IMR-90 (cell line): ENCODE results near the gene C16orf87. TPM values are rescaled to one million over a fixed set of nuclear protein-coding genes. Genes with fewer than 3 reads are reported as not detected.

Source experiments
- ATAC-seq: fragments of 200-7000 bp; cut with Tn5 transposase; 2 replicates; pipeline ENCODE4 v1.9.1; 2020; ENCODE audit warnings: low read depth, mild to moderate bottlenecking, moderate library complexity
- BruUV-seq: library from RNA; stranded (reverse); fragments of 400-500 nt; replicated peaks from 2 replicates; lab custom pipeline; 2021; lab: Mats Ljungman, UMichigan
- CTCF ChIA-PET: fragments of 300-600 bp; formaldehyde crosslinking; extraction: SDS; loops from one replicate; lab custom pipeline; 2021; ENCODE audit warnings: antibody characterized with exemption; lab: Yijun Ruan, JAX
- POLR2A ChIA-PET: fragments of 300-600 bp; sonication (Branson Sonifier 250); formaldehyde crosslinking; loops from one replicate; lab custom pipeline; 2022; ENCODE audit warnings: antibody characterized with exemption; ENCODE audit not compliant: unreplicated experiment; lab: Charles Lee
- DNase-seq: peaks from one replicate; pipeline ENCODE4 v3.0.0; 2013
- H2AFZ ChIP-seq: replicated peaks from 2 replicates; pipeline ENCODE3; 2013; ENCODE audit warnings: low read length, mild to moderate bottlenecking; ENCODE audit not compliant: poor library complexity
- H2AK5ac ChIP-seq: 2 replicates; pipeline ENCODE4 v1.6.1; 2013; ENCODE audit warnings: low read depth, low read length, inconsistent platforms
- H2AK9ac ChIP-seq: replicated peaks from 2 replicates; pipeline ENCODE3; 2013; ENCODE audit warnings: mild to moderate bottlenecking, low read depth, low read length, moderate library complexity; ENCODE audit not compliant: poor library complexity
- H2BK120ac ChIP-seq: 2 replicates; pipeline ENCODE4 v1.6.1; 2013; ENCODE audit warnings: low read depth, low read length, inconsistent platforms
- H2BK15ac ChIP-seq: 3 replicates; pipeline ENCODE4 v1.6.1; 2013; ENCODE audit warnings: low read depth, low read length, inconsistent platforms
- H2BK20ac ChIP-seq: 2 replicates; pipeline ENCODE4 v1.6.1; 2013; ENCODE audit warnings: low read depth, mild to moderate bottlenecking, inconsistent platforms, low read length, moderate library complexity
- H2BK5ac ChIP-seq: 2 replicates; pipeline ENCODE4 v1.6.1; 2013; ENCODE audit warnings: mild to moderate bottlenecking, low read depth, low read length, inconsistent platforms; ENCODE audit not compliant: poor library complexity, severe bottlenecking
- H3K14ac ChIP-seq: replicated peaks from 2 replicates; pipeline ENCODE4 v1.6.1; 2013; ENCODE audit warnings: low read depth, low read length, inconsistent platforms
- H3K18ac ChIP-seq: 2 replicates; pipeline ENCODE4 v1.6.1; 2013; ENCODE audit warnings: low read depth, low read length, control low read depth
- H3K23ac ChIP-seq: 2 replicates; pipeline ENCODE4 v1.6.1; 2013; ENCODE audit warnings: low read depth, low read length, inconsistent platforms
- H3K27ac ChIP-seq: 2 replicates; pipeline ENCODE4 v1.5.1; 2013; ENCODE audit warnings: mild to moderate bottlenecking, control low read depth, low read length; ENCODE audit not compliant: insufficient read depth
- H3K27me3 ChIP-seq: 2 replicates; pipeline ENCODE4 v1.6.1; 2013; ENCODE audit warnings: low read length; ENCODE audit not compliant: control insufficient read depth, insufficient read depth
- H3K36me3 ChIP-seq: 2 replicates; pipeline ENCODE4 v1.6.1; 2013; ENCODE audit warnings: low read length, mixed read lengths; ENCODE audit not compliant: control insufficient read depth, insufficient read depth
- H3K4ac ChIP-seq: 2 replicates; pipeline ENCODE4 v1.6.1; 2013; ENCODE audit warnings: low read depth, low read length, inconsistent platforms
- H3K4me1 ChIP-seq: 2 replicates; pipeline ENCODE4 v1.6.1; 2013; ENCODE audit warnings: low read length, mixed read lengths; ENCODE audit not compliant: control insufficient read depth, insufficient read depth
- H3K4me2 ChIP-seq: 2 replicates; pipeline ENCODE4 v1.6.1; 2013; ENCODE audit warnings: low read depth, mild to moderate bottlenecking, control low read depth, low read length, moderate library complexity
- H3K4me3 ChIP-seq: 2 replicates; pipeline ENCODE4 v1.5.1; 2013; ENCODE audit warnings: low read depth, mild to moderate bottlenecking, control low read depth, low read length, moderate library complexity; ENCODE audit not compliant: insufficient read depth
- H3K56ac ChIP-seq: 2 replicates; pipeline ENCODE4 v1.6.1; 2013; ENCODE audit warnings: low read length, inconsistent platforms; ENCODE audit not compliant: insufficient read depth; ENCODE audit errors: extremely low read depth
- H3K79me1 ChIP-seq, 2 experiments: 2 replicates each; pipeline ENCODE4 v1.6.1; 2013; ENCODE audit warnings: low read length in 2 of 2, inconsistent platforms in 1 of 2, low read depth in 1 of 2
- H3K9ac ChIP-seq: 2 replicates; pipeline ENCODE4 v1.6.1; 2013; ENCODE audit warnings: low read depth, low read length, control low read depth
- H3K9me1 ChIP-seq: 2 replicates; pipeline ENCODE4 v1.6.1; 2013; ENCODE audit warnings: low read length, inconsistent platforms; ENCODE audit not compliant: insufficient read depth
- H3K9me3 ChIP-seq: 2 replicates; pipeline ENCODE4 v1.6.1; 2013; ENCODE audit warnings: low read length; ENCODE audit not compliant: control insufficient read depth, insufficient read depth
- H4K20me1 ChIP-seq: 2 replicates; pipeline ENCODE4 v1.6.1; 2013; ENCODE audit warnings: low read length, inconsistent platforms; ENCODE audit not compliant: insufficient read depth
- H4K5ac ChIP-seq: 2 replicates; pipeline ENCODE4 v1.6.1; 2013; ENCODE audit warnings: mild to moderate bottlenecking, low read depth, low read length, control low read depth
- H4K8ac ChIP-seq, 2 experiments: 2 replicates each; pipeline ENCODE4 v1.6.1; 2013; ENCODE audit warnings: low read depth in 2 of 2, low read length in 2 of 2, control low read depth in 1 of 2, inconsistent platforms in 1 of 2
- H4K91ac ChIP-seq: 2 replicates; pipeline ENCODE4 v1.6.1; 2013; ENCODE audit warnings: low read depth, low read length, inconsistent platforms; ENCODE audit not compliant: insufficient read depth
- BHLHE40 ChIP-seq: fragments of 150-350 bp; IDR thresholded peaks from 2 replicates; pipeline ENCODE4 v1.6.1; 2016; ENCODE audit warnings: mild to moderate bottlenecking, low read depth, low read length
- CEBPB ChIP-seq: IDR thresholded peaks from 2 replicates; pipeline ENCODE4 v1.6.1; 2012; ENCODE audit warnings: low read depth, low read length, improper control_type of control experiment
- FOS ChIP-seq: fragments of 150-350 bp; IDR thresholded peaks from 2 replicates; pipeline ENCODE4 v1.6.1; 2016; ENCODE audit warnings: low read depth, low read length
- MAZ ChIP-seq: IDR thresholded peaks from 2 replicates; pipeline ENCODE4 v1.6.1; 2012; ENCODE audit warnings: low read depth, mild to moderate bottlenecking, low read length, improper control_type of control experiment, moderate library complexity, borderline replicate concordance
- MXI1 ChIP-seq: IDR thresholded peaks from 2 replicates; pipeline ENCODE4 v1.6.1; 2012; ENCODE audit warnings: low read depth, mild to moderate bottlenecking, low read length, moderate library complexity, borderline replicate concordance
- NFE2L2 ChIP-seq: fragments of 150-350 bp; IDR thresholded peaks from 2 replicates; pipeline ENCODE4 v1.6.1; 2016; ENCODE audit warnings: low read depth, mild to moderate bottlenecking, low read length
- POLR2A ChIP-seq: IDR thresholded peaks from 2 replicates; pipeline ENCODE4 v1.6.1; 2012; ENCODE audit warnings: mild to moderate bottlenecking, low read depth, low read length
- SMC3 ChIP-seq: fragments of 150-350 bp; IDR thresholded peaks from 2 replicates; pipeline ENCODE4 v1.6.1; 2016; ENCODE audit warnings: low read depth, mild to moderate bottlenecking, antibody characterized with exemption, low read length, moderate library complexity
- WGBS, 2 experiments: methylation state at CpG; one replicate each; pipeline versions ENCODE4 v1.1.5 to v1.1.7; 2013; ENCODE audit warnings: missing lambda C conversion rate in 2 of 2; ENCODE audit not compliant: insufficient read length in 1 of 2; ENCODE audit errors: extremely low coverage in 2 of 2; 5-methylcytosine and 5-hydroxymethylcytosine counted together
- dilution Hi-C: fragments of 300-500 bp; cut with HindIII; formaldehyde crosslinking; loops from one replicate; pipeline ENCODE4 v1.14.3; 2018; ENCODE audit warnings: low sequenced_read_pairs; ENCODE audit not compliant: unreplicated experiment
- in situ Hi-C: fragments of 300-500 bp; cut with MboI; formaldehyde crosslinking; loops from 3 replicates; pipeline ENCODE4 v1.14.3; 2019; ENCODE audit warnings: low sequenced_read_pairs, inconsistent platforms, mixed read lengths
- intact Hi-C: fragments of 100-400 bp; cut with micrococcal nuclease; formaldehyde crosslinking; loops from 2 replicates; pipeline ENCODE4 v1.10.0; 2022
- polyA plus RNA-seq, 3 experiments: library from polyadenylated mRNA; depleted of rRNA; stranded (reverse); fragments of >200 nt; gene quantifications; 2 replicates each; pipeline ENCODE4 v1.2.3, GENCODE V29; 2012; ENCODE audit warnings: low replicate concordance in 1 of 3
- total RNA-seq: library from RNA; depleted of rRNA; stranded (reverse); fragments of >200 nt; gene quantifications from 2 replicates; pipeline ENCODE4 v1.2.3, GENCODE V29; 2012
- TF ChIP-seq, protein P1 (sequence below): fragments of 150-350 bp; IDR thresholded peaks from 2 replicates; pipeline ENCODE4 v1.6.1; 2017; ENCODE audit warnings: mild to moderate bottlenecking, antibody characterized with exemption, low read length, low read depth
- TF ChIP-seq, protein P2 (sequence below): conservative IDR thresholded peaks from 2 replicates; pipeline ENCODE4 v1.5.1; 2012; ENCODE audit warnings: mild to moderate bottlenecking, low read depth, low read length, improper control_type of control experiment

Gene C16orf87
- total and polyA plus RNA-seq, 2 of the 4 experiments (the other 2 are of a cell fraction): 6.3 to 8.1 TPM

DNA sequence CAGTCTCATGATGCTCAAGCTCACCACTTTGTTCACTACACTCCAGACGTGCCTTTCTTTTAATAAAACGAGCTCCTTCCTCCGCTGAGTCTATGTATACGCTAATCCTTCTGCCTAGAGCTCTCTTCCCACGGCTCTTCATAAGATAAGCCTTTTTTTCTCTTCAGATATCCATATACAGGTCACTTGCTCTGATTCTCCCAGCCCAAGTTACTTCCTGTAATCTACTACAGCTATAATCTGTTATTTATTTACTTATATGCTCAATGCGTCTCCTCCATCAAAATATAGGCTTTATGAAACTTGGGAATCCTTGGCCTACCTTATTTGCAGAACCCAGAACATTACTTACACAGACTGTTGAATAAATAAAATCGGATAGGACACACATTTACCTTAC is 17.4 kb downstream of the C16orf87 start:
- no peak overlapping the region for H3K18ac ChIP-seq
- peaks cover 3% of the 10 kb centered on the region for H3K9me1 ChIP-seq
- no peaks in the 10 kb centered on the region for H3K27me3 ChIP-seq
- peaks cover 2% of the 10 kb centered on the region; the same call in 1 of the 2 replicates for H3K9me3 ChIP-seq
- no peak overlapping the region for H2BK120ac ChIP-seq
- 90% methylated on average over 5 of the region's 7 CpGs; no CpG with 5 or more reads in 1 of the 2 experiments for WGBS, 2 experiments
- no TSS peak for BruUV-seq
- H2AK9ac ChIP-seq: no peak overlapping the region
- H2AK5ac ChIP-seq: no peak overlapping the region
- no peak overlapping the region for H3K9ac ChIP-seq
- in situ Hi-C loops (no loop called here), intact Hi-C loops (no loop called here), dilution Hi-C loops (no loop called here)
- H2AFZ ChIP-seq: no peak overlapping the region
- H3K4ac ChIP-seq: no peak overlapping the region
- H4K20me1 ChIP-seq: peaks cover 74% of the 10 kb centered on the region
- no peak overlapping the region for H4K91ac ChIP-seq
- H3K23ac ChIP-seq: no peak overlapping the region
- CTCF ChIA-PET: interaction anchor here (1.1 to 1.5 kb wide), 2 partner anchors 12 to 13 kb away, joined by 3 to 7 read pairs; no protein-coding TSS in a partner anchor
- peaks cover 4% of the 10 kb centered on the region for H3K4me1 ChIP-seq
- no peak overlapping the region for H4K8ac ChIP-seq
- H4K5ac ChIP-seq: no peak overlapping the region
- H2BK20ac ChIP-seq: no peak overlapping the region
- ATAC-seq: no peak
- no peak overlapping the region for H3K14ac ChIP-seq
- H3K36me3 ChIP-seq: peaks cover 6% of the 10 kb centered on the region
- H3K56ac ChIP-seq: no peak overlapping the region
- H3K27ac ChIP-seq: no peak overlapping the region
- no peak overlapping the region for H2BK5ac ChIP-seq
- no peak for TF ChIP-seq BHLHE40
- no peak for TF ChIP-seq NFE2L2
- TF ChIP-seq, protein P1, sequence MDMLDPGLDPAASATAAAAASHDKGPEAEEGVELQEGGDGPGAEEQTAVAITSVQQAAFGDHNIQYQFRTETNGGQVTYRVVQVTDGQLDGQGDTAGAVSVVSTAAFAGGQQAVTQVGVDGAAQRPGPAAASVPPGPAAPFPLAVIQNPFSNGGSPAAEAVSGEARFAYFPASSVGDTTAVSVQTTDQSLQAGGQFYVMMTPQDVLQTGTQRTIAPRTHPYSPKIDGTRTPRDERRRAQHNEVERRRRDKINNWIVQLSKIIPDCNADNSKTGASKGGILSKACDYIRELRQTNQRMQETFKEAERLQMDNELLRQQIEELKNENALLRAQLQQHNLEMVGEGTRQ: no peak
- TF ChIP-seq MAZ: no peak
- TF ChIP-seq MXI1: no peak
- TF ChIP-seq, protein P2, sequence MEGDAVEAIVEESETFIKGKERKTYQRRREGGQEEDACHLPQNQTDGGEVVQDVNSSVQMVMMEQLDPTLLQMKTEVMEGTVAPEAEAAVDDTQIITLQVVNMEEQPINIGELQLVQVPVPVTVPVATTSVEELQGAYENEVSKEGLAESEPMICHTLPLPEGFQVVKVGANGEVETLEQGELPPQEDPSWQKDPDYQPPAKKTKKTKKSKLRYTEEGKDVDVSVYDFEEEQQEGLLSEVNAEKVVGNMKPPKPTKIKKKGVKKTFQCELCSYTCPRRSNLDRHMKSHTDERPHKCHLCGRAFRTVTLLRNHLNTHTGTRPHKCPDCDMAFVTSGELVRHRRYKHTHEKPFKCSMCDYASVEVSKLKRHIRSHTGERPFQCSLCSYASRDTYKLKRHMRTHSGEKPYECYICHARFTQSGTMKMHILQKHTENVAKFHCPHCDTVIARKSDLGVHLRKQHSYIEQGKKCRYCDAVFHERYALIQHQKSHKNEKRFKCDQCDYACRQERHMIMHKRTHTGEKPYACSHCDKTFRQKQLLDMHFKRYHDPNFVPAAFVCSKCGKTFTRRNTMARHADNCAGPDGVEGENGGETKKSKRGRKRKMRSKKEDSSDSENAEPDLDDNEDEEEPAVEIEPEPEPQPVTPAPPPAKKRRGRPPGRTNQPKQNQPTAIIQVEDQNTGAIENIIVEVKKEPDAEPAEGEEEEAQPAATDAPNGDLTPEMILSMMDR: no peak
- no peak for TF ChIP-seq POLR2A
- TF ChIP-seq CEBPB: no peak
- no peak for TF ChIP-seq FOS
- TF ChIP-seq SMC3: no peak
- DNase-seq: no peak
- no peak overlapping the region for H2BK15ac ChIP-seq
- no peak overlapping the region for H3K4me3 ChIP-seq
- H3K4me2 ChIP-seq: no peak overlapping the region
- H3K79me1 ChIP-seq: peaks cover 6 to 44% of the 10 kb centered on the region in 2 experiments; a peak in 3 of 4 replicates
- POLR2A ChIA-PET: interaction anchor here (0.6 kb wide), 1 partner anchor 92 kb away, joined by 4 read pairs; no protein-coding TSS in a partner anchor
